NCI-H2171 treated with DMSO at 0.1 percent for 48 hours (cell line): ENCODE measurements around the gene LSS.
"Not testable (repeated sequence)": the region's sequence is repeated elsewhere in the genome, so short reads cannot be mapped to it uniquely, and the experiment has no call there.

ENCODE experiments used
- DNase-seq: peaks from one replicate; lab custom pipeline; 2025; lab: John Stamatoyannopoulos, UW

LSS gene

DNA sequence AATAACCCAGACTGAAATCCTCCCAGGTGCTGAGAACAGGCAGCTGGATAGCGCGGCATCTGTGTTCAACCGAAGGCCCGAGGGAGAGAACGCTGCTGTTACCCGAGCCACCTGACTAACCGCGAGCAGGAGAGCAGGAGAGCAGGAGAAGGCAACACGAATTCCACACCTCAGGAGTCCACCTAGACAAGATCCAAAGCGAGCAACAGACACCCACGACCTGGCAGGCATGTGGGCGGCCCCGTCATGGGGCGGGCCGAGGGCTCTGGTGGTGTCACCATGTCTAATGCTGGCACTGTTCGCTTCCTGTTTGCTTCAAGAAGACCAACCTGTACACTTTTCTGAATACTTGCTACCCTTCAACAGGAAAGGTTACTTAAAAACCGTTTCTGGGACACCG, 23.4 kb downstream of the LSS start:
- DNase-seq, result peak; percentile 66

DNA sequence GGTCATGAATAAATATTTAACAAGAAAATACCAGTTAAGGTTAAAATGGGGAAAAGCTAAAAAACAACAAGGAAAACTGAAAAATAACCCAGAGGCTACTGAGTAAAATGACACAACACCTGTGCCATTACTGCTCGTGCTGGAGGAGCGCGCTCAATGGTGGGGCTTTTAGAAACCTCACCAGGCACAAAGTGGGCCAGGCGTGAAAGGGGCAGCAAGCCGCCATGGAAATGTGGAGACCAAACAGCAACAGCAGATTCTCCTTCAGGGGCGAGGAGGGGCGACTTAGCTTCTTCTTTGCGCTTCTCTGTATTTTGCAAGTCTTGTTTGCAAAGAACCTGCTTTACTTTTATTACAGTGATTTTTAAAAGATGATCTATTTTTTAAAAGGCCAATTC, 25.4 kb downstream of the LSS start:
- no peak for DNase-seq

GRCh38 chr21:46202592-46203202, 25.9 kb downstream of the LSS start:
- DNase-seq, result no peak

DNA sequence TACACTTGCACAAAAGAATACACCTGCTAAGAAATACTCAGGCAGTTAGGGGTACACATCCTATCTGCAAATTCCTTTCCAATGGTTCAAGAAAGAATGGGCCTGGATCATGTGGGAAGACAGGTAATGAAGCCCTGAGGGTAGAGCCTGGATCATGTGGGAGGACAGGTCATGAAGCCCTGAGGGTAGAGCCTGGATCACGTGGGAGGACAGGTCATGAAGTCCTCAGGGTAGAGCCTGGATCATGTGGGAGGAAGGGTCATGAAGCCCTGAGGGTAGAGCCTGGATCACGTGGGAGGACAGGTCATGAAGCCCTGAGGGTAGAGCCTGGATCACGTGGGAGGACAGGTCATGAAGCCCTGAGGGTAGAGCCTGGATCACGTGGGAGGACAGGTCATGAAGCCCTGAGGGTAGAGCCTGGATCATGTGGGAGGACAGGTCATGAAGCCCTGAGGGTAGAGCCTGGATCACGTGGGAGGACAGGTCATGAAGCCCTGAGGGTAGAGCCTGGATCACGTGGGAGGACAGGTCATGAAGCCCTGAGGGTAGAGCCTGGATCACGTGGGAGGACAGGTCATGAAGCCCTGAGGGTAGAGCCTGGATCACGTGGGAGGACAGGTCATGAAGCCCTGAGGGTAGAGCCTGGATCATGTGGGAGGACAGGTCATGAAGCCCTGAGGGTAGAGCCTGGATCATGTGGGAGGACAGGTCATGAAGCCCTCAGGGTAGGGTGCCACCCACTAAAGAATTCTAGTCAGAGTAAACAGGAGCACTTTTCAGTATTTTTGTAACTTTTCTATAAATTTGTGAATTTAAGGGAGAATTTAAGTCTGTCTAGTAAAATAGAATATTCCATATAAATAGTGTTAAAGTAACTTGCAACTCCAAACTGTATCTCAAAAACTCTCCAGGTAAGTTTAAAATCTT, 27.4 kb downstream of the LSS start:
- DNase-seq, result not testable (repeated sequence)

DNA sequence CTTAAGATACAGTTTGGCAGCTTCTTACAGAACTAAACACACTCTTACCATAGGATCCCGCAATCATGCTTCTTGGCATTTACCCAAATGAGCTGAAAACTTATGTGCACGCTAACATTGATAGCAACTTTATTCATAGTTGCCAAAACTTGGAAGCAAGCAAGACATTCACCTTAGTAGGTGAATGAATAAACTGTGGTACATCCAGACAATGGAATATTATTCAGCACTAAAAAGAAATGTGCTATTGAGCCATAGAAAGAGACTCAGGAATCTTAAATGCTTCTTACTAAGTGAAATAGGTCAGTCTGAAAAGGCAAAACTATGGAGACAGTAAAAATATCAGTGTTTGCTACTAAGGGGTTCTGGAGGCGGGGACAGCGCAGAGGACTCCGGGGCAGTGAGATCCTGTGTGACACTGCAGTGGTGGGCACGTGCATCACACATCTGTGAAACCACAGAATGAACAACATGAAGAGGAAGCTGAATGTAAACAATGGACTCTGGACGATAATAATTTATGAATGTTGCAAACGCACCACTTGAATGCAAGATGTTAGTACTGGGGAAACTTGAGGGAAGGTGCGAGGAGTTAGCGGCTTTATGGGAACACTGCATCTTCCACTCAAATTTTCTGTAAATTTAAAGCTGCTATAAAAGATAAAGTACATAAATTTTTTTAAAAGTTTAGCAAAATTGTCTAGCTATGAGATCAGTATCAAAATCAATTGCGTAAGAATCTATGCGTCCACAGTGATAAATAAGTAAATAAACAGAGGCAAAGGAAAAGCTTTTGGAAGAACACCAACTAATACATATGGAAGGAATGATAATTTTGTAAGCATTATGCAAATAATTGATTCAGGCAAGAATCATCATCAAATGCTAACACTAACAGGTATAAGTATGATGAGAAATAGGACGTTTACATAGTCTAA, 28.9 kb downstream of the LSS start:
- DNase-seq, result no peak

GRCh38 chr21:46196733-46197132, 31.8 kb downstream of the LSS start:
- DNase-seq, result no peak

GRCh38 chr21:46195595-46196195, 32.9 kb downstream of the LSS start:
- DNase-seq, result no peak

- DNase-seq, result no peak
Observed at GRCh38 chr21:46194374-46195334, 33.9 kb downstream of the LSS start.

DNA sequence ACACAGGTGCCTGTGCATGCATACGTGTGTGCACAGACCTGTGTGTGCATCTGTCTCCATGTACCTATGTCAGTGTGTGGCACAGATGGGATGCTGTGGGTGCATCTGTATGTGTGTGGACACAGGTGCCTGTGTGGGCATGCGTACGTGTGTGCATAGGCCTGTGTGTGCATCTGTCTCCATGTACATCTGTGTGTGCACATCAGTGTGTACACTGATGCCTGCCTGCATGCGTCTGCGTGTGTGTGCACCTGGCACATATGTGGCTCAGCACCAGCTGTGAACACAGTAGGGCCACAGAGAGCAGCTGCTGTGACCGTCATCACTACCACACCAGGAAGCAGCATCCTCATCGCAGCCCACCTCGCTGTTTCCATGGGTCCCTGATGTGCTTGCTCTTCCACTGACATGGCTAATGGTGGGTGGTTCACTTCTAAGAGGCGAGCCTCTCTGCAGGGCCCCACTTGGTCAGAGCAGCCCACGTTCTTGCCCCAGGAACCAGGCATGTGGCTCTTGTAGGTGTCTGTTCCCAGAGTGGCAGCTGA, 34.7 kb downstream of the LSS start:
- no peak for DNase-seq

GRCh38 chr21:46191686-46192575, 36.6 kb downstream of the LSS start:
- no peak for DNase-seq

- no peak for DNase-seq
Observed at GRCh38 chr21:46191257-46191685, 37.3 kb downstream of the LSS start.

GRCh38 chr21:46190491-46191131, 38.0 kb downstream of the LSS start:
- DNase-seq, result no peak

- DNase-seq, result no peak
Observed at GRCh38 chr21:46189959-46190490, 38.5 kb downstream of the LSS start.

GRCh38 chr21:46189213-46189958, 39.2 kb downstream of the LSS start:
- peak; percentile 68 for DNase-seq

GRCh38 chr21:46188226-46189212, 40.1 kb downstream of the LSS start:
- peak; percentile 52 for DNase-seq

DNA sequence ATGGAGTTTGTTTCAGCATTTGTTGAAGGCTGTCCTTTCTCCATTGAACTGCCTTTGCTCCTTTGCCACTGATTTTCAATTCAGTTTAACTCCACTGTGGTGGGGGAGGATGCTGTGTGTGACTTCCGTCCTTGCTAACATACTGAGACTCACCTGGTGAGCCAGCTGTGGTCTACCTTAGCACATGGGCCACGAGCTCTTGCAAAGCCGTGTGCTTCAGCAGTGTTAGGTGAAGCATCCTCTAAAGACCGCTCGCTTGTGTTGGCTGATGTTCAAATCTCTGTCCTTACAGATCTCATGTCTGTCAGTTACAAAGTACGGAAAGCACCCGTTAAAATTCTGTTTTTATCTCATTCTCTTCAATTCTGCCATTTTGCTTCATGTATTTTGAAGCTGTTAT, 40.8 kb downstream of the LSS start:
- peak; percentile 18 for DNase-seq

DNA sequence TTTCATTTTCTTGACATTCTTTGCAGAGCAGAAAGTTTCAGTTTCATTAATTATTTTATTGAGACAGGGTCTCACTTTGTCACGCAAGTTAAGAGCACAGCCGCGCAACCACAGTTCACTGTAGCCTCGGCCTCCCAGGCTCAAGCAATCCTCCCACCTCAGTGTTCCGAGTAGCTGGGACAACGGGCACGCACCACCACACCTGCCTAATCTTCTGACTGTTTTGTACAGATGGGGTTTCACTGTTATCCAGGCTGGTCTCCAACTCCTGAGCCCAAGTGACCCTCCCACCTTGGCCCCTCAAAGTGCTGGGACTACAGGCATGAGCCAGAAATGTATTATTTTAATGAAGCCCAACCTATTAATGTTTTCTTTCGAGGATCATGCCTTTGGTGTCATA, 41.3 kb downstream of the LSS start:
- DNase-seq, result no peak
